Measurements from ENCODE around the gene ZNF766. TPM values are rescaled to one million over a fixed set of nuclear protein-coding genes. Genes with fewer than 3 reads are reported as not detected.

Gene ZNF766
- total RNA-seq, 1 donor from 2014 or later = 17.9 TPM

DNA sequence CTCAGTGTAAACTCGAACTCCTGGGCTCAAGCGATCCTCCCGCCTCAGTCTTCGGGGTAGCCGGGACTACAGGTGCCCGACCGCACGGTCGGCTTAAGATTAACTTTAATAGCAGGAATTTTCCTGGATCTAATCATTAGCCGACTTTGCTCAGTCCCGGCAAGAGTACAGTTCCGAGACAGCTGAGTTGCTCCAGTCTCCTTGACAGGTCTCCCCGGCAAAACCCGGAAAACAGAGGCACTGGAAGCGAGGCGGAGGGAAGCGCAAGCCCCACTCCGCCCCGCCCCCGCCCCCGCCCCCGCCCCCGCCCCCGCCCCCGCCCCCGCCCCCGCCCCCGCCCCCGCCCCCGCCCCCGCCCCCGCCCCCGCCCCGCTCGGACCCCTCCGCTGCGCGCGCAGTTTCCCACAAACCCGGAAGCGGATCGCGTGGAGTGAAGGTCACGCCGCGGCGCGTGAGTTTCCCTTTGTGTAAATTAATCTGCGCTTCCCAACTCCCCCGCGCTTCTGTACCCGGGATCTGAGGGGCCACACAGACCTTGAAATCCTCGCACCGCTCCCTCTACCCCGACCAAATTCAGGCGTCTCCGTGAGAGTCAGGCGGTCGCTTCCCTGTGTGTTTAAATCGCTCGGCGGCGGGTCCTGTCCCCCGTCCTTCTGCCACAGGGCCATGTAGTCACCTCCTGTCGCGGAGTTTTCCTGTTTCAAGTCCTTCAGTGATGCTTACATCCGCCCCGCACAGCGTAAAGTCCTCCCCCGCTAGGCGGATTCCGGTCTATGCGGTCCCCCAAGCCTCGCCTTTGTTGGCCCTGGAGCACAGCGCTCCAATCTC lies 27.6 kb downstream of the ZNF766 start, which contains the start of gene ZNF480:
Gene ZNF480 (plus strand): TSS at position 397 of the 828 bp plus-strand sequence. CDS start 3,244 bp downstream, outside the sequence.
- H3K9me3 ChIP-seq = peaks cover 3% of the 10 kb centered on the region
- intact Hi-C loops (cut with DNase I) = no loop called here
- peak; percentile 91 to 92 for ATAC-seq

DNA sequence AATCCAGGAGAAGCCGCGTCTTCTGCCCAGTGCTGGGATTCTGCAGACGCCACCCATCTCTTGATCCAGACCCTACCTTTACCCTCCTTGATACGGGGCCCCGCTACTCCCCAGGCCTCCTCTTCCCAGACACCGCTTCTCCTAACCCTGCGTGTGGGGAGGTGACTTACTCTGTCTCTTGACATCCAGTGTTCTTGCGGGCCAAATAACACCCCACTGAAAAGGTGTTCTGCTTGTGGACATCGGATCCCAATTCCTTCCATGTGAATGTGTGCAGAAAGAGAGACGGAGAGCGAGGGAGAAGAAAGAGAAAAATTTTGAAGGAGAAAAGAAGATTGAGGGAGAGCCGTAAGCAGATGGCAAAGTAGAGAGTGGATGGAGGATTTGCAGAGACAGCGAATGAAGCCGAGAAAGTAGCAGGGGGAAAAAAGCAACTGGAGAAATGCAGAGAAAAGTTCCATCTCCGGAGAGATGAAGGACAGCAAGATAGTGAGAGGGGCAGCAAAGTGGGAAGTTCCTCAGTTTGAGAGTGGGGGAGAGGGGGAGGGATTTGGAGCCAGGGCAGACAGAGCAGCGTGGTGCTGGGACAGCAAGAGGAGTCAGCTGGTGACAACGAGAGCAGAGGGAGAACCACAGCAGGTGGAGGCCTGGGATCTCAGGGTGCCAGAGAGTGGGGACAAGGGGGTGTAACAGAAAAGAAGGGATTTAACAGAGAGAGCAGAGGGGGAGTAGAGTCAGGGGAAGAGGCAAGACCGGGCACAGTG lies 28.4 kb downstream of the ZNF766 start:
- H3K4me3 ChIP-seq = peak overlapping the region; percentile 74
- H3K36me3 ChIP-seq = peaks cover 31% of the 10 kb centered on the region
- H3K27ac ChIP-seq = peak overlapping the region; percentile 95
- H3K27me3 ChIP-seq (ENCODE audit: low read depth) = no peaks in the 10 kb centered on the region
- peaks cover 23% of the 10 kb centered on the region for H3K4me1 ChIP-seq
- TF ChIP-seq CTCF (IDR thresholded peaks at IDR 0.05) = no peak
- no peak for DNase-seq
- intact Hi-C loops (cut with DNase I) = no loop called here
- no peak for ATAC-seq
- peaks cover 4% of the 10 kb centered on the region for H3K9me3 ChIP-seq

More for the DNA sequence above, 27.6 kb downstream of the ZNF766 start, which contains the start of gene ZNF480:
- peaks cover 29% of the 10 kb centered on the region for H3K36me3 ChIP-seq
- peak within 1 kb of the TSS; percentile 95 for H3K27ac ChIP-seq
- no peaks in the 10 kb centered on the region for H3K27me3 ChIP-seq (ENCODE audit: low read depth)
- H3K4me1 ChIP-seq = peaks cover 23% of the 10 kb centered on the region
- DNase-seq = peak; percentile 92
- no peak for TF ChIP-seq CTCF (IDR thresholded peaks at IDR 0.05)
- H3K4me3 ChIP-seq = peak within 1 kb of the TSS; percentile 74

GRCh38 chr19:52307275-52307674 lies 37.9 kb downstream of the ZNF766 start:
- no peak overlapping the region for H3K4me3 ChIP-seq
- peaks cover 30% of the 10 kb centered on the region for H3K36me3 ChIP-seq
- TF ChIP-seq CTCF (IDR thresholded peaks at IDR 0.05) = no peak
- no peak overlapping the region for H3K27ac ChIP-seq
- no peaks in the 10 kb centered on the region for H3K27me3 ChIP-seq (ENCODE audit: low read depth)
- DNase-seq (no peak), ATAC-seq (no peak)
- intact Hi-C loops (cut with DNase I) = no loop called here
- peaks cover 92% of the 10 kb centered on the region for H3K9me3 ChIP-seq
- no peaks in the 10 kb centered on the region for H3K4me1 ChIP-seq

DNA sequence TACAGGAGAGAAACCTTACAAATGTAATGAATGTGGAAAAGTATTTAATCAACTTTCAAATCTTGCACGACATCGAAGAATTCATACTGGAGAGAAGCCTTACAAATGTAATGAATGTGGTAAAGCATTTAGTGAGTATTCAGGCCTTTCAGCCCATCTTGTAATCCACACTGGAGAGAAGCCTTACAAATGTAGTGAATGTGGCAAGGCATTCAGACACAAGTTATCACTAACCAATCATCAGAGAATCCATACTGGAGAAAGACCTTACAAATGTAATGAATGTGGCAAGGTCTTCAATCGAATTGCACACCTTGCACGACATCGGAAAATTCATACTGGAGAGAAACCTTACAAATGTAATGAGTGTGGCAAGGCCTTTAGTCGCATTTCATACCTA lies 53.0 kb downstream of the ZNF766 start:
- TF ChIP-seq CTCF (IDR thresholded peaks at IDR 0.05) = no peak
- no peaks in the 10 kb centered on the region for H3K27me3 ChIP-seq (ENCODE audit: low read depth)
- DNase-seq (no peak), ATAC-seq (no peak)
- H3K9me3 ChIP-seq = peaks cover 100% of the 10 kb centered on the region
- H3K36me3 ChIP-seq = peaks cover 50% of the 10 kb centered on the region
- no peaks in the 10 kb centered on the region for H3K4me1 ChIP-seq
- no peak overlapping the region for H3K27ac ChIP-seq
- intact Hi-C loops (cut with DNase I) = no loop called here
- no peak overlapping the region for H3K4me3 ChIP-seq

GRCh38 chr19:52331757-52332156 lies 62.4 kb downstream of the ZNF766 start:
- no peak overlapping the region for H3K27ac ChIP-seq
- H3K9me3 ChIP-seq = peaks cover 79% of the 10 kb centered on the region
- intact Hi-C loops (cut with DNase I) = no loop called here
- no peaks in the 10 kb centered on the region for H3K27me3 ChIP-seq (ENCODE audit: low read depth)
- no peak for DNase-seq
- no peak overlapping the region for H3K4me3 ChIP-seq
- no peak for ATAC-seq
- peaks cover 2% of the 10 kb centered on the region for H3K4me1 ChIP-seq
- no peak for TF ChIP-seq CTCF (IDR thresholded peaks at IDR 0.05)
- H3K36me3 ChIP-seq = no peaks in the 10 kb centered on the region

Measured in lower lobe of right lung (tissue), 2 donors.